HG02798 (cell line): ENCODE results near the gene SCYL1.

Source experiments
- ATAC-seq: cut with Tn5 transposase; IDR thresholded peaks from one replicate; pipeline ENCODE4 v1.9.1; 2021; ENCODE audit warnings: mild to moderate bottlenecking; ENCODE audit not compliant: unreplicated experiment, poor library complexity

SCYL1 gene

GRCh38 chr11:65551572-65552387, 26.9 kb downstream of the SCYL1 start:
- peak; percentile 56 for ATAC-seq

GRCh38 chr11:65552388-65552951, 27.6 kb downstream of the SCYL1 start:
- ATAC-seq = peak; percentile 1

GRCh38 chr11:65553301-65554001, 28.6 kb downstream of the SCYL1 start:
- no peak for ATAC-seq

DNA sequence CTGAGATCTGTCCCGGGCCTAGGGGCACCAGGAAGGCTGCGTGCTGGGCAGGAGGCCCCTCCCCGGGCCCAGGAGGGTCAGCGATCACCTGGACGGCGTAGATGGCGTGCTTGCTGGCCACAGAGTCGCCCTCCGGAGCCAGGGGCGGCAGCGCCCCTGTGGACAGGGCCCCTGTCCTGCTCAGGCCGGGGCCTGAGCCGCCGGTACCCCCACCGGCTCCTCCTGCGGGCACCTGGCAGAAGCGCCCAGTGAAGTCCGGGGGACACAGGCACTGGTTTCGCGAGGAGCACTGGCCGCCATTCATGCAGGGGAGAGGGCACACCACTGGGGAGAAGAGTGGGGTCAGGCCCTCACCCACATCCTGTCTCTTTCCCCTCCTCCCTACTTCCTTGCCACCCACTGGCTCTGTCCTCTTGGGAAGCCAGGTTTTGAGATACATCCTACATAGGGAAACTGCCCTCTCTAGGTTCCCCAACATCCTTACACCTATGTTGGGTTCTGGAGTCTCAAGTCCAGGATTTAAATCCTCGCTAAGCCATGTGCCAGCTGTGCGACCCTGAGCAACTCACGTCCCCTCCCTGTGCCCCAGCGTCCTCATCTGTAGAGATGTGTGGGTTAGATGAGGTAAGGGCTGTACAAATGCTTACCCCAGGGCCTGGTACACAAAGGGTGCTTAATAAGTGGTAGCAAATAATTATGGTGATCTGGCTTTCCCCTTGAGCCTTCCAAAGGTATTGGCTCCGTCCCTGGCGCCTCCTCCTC, 29.4 kb downstream of the SCYL1 start:
- no peak for ATAC-seq

GRCh38 chr11:65554842-65555430, 30.1 kb downstream of the SCYL1 start:
- ATAC-seq = no peak

DNA sequence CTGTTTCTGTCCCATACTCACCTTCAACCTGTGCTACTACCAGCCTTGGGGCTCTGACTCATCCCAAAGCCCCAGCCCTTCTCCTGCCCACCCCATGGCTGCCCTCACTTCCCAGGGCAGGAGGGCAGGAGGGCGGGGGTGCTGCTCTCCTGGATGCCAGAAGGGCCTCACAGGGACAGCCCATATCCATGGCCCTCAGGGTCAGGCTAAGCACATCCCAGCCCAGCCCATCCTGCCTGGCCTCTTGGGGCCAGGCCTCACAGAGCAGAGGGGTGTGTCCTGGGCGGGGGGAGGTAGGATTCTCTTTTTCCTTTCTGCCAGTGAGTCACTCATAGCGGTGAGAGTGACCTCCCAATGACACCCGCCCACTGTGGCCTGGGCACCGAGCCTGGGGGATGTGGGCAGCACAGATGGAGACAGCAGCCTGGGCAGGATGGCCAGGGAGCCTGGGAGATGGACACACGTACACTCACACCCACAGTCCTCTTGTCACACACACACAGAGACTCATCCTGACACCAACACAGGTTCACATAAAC, 30.9 kb downstream of the SCYL1 start:
- ATAC-seq = no peak

- ATAC-seq = no peak
Measured at GRCh38 chr11:65556470-65557279, 31.8 kb downstream of the SCYL1 start.

DNA sequence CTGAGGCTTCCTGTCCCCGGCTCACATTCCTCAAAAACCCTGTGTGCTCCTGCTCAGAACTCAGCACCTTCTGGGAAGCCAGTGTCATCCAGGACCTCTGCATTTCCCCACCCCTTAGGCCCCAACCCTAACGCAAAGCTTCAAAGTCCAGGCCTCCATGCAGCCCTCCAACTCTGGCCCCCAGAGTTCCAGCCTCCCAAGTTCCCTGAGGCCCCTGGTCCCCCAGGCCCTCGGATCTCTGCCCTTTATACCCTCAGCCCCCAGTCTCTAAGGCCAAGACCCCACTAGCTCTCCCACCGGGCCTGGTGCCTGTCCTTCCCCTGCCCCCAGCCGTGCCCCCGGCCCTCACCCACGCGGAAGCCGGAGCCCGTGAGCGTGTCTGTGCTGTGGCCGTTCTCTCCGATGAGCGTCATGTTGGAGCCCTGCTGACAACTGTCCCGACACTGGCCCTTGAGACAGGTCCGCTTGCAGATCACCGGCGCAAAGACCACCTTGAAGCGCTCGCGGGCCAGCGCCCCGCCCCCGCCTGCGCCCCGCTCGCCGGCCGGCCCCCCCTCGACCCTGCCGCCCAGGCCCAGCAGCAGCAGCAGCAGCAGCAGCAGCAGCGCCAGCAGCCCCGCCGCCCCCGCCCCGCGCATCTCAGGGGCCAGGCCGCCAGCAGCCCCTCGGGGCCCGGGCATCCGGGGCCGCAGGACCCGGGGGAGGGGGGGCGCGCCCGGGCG, 32.6 kb downstream of the SCYL1 start:
- no peak for ATAC-seq

GRCh38 chr11:65558002-65558929, 33.4 kb downstream of the SCYL1 start, which contains the start of gene LTBP3:
LTBP3 (minus strand) TSS chr11:65558359; CDS start chr11:65557959, 400 bp downstream.
- ATAC-seq = no peak

- no peak for ATAC-seq
Measured at GRCh38 chr11:65558930-65559509, 34.1 kb downstream of the SCYL1 start.

DNA sequence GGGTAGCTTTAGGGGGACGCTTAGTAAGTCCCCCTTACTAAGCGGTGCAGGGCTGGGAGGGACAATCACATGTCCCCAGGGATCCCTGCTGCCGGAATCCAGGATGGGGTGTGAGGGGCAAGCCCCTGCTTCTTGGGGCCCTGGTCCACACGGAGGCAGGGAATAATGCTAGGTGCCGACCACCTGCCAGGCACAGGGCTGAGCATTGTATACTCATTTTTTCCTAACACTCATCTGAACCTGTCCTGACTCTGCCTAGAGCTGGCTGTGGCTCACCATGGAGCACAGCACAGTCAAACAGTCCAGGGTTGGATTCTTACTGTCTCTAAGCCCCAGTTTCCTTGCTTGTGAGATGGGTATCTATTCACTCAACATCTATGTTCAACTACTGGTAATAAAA, 34.7 kb downstream of the SCYL1 start:
- no peak for ATAC-seq

- no peak for ATAC-seq
Measured at GRCh38 chr11:65559951-65560537, 35.2 kb downstream of the SCYL1 start.

- ATAC-seq = no peak
Measured at GRCh38 chr11:65560555-65561418, 35.9 kb downstream of the SCYL1 start.

- ATAC-seq = no peak
Measured at GRCh38 chr11:65562020-65562419, 37.1 kb downstream of the SCYL1 start.

- ATAC-seq = no peak
Measured at GRCh38 chr11:65562788-65563187, 37.9 kb downstream of the SCYL1 start.

DNA sequence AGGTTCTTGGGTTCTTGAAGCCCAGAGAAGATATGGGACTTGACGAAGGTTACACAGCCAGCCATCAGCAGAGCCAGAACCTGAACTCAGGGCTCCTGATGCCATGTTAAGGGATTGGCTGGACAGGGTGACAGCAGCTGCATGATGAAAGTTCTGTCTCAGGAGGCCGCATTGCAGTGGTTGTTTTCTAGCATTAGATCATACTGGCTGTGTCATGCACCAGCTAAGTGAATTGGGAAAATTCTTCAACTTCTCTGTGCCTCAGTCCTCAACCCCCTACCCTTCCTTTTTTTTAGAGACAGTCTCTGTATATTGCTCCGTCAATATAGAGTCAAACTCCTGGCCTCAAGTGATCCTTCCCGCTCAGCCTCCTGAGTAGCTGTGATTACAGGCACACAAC, 38.7 kb downstream of the SCYL1 start:
- ATAC-seq = no peak
